AG10803 (cell line): Measurements from ENCODE around the gene ADCY5.

Experiments used
- DNase-seq: peaks from one replicate; pipeline ENCODE4 v3.0.0; 2010; ENCODE audit warnings: low read depth
- H3K4me3 ChIP-seq: 2 replicates; pipeline ENCODE4 v1.5.1; 2011; ENCODE audit warnings: mild to moderate bottlenecking, low read length, control low read depth
- TF ChIP-seq, protein P1 (sequence below): conservative IDR thresholded peaks from 2 replicates; pipeline ENCODE4 v1.5.1; 2011; ENCODE audit warnings: mild to moderate bottlenecking, low read length, control low read depth, inconsistent platforms

Gene ADCY5

GRCh38 chr3:123476967-123477750 is 28.3 kb upstream of the ADCY5 start:
- TF ChIP-seq, protein P1, sequence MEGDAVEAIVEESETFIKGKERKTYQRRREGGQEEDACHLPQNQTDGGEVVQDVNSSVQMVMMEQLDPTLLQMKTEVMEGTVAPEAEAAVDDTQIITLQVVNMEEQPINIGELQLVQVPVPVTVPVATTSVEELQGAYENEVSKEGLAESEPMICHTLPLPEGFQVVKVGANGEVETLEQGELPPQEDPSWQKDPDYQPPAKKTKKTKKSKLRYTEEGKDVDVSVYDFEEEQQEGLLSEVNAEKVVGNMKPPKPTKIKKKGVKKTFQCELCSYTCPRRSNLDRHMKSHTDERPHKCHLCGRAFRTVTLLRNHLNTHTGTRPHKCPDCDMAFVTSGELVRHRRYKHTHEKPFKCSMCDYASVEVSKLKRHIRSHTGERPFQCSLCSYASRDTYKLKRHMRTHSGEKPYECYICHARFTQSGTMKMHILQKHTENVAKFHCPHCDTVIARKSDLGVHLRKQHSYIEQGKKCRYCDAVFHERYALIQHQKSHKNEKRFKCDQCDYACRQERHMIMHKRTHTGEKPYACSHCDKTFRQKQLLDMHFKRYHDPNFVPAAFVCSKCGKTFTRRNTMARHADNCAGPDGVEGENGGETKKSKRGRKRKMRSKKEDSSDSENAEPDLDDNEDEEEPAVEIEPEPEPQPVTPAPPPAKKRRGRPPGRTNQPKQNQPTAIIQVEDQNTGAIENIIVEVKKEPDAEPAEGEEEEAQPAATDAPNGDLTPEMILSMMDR, result no peak
- no peak for DNase-seq
- no peak overlapping the region for H3K4me3 ChIP-seq

DNA sequence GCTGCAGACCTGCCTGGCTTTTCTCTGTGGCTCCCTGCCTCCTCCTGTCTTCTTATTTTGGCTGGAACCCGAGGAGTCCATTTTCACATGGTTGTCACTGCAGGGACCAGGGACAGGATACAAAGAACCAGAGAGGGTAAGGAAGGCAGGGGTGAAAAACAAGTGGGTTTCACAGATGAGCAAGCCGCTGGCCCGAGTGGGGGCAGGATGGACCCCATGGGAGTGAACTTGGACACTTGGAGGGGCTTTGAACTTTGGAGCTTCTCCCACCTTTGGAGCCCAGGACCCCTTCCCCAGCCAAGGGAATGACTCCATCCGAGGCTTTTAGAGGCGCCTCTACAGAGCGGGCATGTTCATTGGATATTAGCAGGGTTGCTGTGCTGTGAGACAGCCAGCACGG is 26.9 kb upstream of the ADCY5 start:
- H3K4me3 ChIP-seq, result no peak overlapping the region
- DNase-seq, result no peak
- TF ChIP-seq, protein P1, result no peak

DNA sequence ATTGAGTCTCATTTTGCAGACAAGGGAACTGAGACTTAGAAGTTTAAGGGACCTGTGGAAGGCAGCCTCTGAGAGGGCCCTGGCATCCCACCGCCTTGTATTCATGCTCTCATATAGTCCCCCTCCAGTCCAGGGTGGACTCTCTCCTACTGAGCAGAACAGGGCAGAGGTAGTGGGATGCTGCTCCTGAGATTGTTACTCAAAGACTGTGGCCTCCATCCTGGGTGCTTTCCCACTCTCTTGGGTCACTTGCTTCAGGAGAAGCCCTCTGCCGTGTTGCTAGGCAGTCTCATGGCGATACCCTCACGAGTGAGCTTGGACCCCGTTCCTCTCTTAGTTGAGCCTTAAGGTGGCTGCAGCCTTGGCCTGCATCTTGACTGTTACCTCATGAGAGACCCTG is 22.2 kb upstream of the ADCY5 start:
- TF ChIP-seq, protein P1, result no peak
- DNase-seq, result no peak
- H3K4me3 ChIP-seq, result no peak overlapping the region

DNA sequence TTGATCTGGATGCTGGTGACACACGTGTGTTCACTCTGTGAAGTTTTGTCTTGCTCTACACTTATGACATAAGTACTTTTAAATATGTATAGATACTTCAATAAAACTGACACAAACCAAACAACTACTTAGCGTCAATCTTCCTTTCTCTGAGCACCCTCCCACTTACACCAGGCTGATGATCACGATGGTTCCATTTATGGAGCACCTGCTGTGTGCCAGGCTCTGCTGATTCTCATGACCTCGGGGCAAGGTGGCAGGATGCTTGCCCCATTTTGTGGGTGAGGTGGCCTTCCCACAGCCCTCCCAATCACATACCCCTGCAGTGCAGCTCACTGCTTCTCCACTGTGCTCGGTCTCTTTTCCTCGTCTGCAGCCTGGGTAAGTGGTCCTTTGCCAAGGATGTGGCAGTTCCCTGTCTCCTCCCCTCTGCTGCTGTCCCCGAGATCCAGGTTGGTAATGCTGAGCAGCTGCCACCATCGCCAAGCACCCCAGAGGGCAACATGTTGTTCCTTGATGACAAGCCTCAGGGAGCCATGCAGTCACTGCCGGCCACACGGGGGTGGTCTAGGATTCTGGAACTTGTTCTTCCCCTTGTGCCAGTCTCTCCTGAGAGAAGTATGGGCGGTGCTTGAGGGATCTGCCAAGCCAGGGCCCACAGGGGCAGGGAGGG is 20.6 kb upstream of the ADCY5 start:
- DNase-seq, result no peak
- no peak overlapping the region for H3K4me3 ChIP-seq
- TF ChIP-seq, protein P1, result no peak

- TF ChIP-seq, protein P1, result no peak
- no peak for DNase-seq
- H3K4me3 ChIP-seq, result no peak overlapping the region
These were observed 18.2 kb upstream of the ADCY5 start for GRCh38 chr3:123467046-123467445.

DNA sequence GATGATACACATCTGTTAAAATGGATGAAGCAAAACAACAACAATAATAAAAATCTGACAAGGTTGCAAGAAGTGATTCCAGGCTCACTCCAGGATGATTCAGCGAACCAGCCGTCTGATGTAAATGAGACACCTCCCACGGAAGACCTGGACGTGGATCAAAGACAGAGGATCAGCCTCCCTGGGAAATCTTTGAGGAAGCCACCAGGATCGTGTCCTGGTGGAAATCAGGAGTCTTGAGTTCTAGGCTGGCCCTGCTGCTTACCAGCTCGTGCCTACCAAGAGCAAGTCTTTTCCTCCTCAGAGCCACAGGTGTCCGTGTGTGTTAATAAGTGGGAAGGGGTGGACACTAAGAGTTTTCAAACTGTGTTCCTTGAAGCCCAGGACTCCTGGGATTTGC is 15.3 kb upstream of the ADCY5 start:
- DNase-seq, result no peak
- TF ChIP-seq, protein P1, result no peak
- H3K4me3 ChIP-seq, result no peak overlapping the region

DNA sequence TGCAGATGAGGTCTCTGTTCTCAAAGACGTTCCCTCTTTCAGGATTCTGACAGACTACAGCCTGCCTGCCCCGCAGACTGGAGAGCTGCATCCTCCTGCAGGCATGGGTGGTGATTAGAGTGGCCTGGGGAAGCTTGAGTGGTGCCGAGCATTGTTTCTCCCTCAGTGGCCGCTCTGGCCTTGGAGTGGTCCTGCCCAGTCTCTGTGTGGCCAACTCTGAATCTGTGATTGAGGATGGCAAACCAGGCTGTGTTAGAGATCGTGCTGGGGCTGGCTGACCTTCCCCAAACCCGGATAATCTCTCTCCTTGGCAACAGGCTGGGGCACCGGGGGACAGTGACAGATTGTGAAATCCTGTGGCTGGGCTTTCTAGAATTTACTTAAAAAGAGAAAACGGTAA is 11.0 kb upstream of the ADCY5 start:
- TF ChIP-seq, protein P1, result no peak
- no peak overlapping the region for H3K4me3 ChIP-seq
- no peak for DNase-seq
